GM18508 (cell line): Measurements from ENCODE around the gene OR13C3.
"Not testable (repeated sequence)": the region's sequence is repeated elsewhere in the genome, so short reads cannot be mapped to it uniquely, and the experiment has no call there.

ENCODE experiments used
- ATAC-seq: cut with Tn5 transposase; IDR thresholded peaks from one replicate; pipeline ENCODE4 v1.9.1; 2021; ENCODE audit warnings: moderate number of reproducible peaks; ENCODE audit not compliant: insufficient read depth, unreplicated experiment

The OR13C3 gene

GRCh38 chr9:104536756-104537155 lies at the start of gene OR13C3:
Gene OR13C3, minus strand, starts transcription at chr9:104536856. Its CDS starts 133 bp downstream, at chr9:104536723.
- no peak for ATAC-seq

- no peak for ATAC-seq
Measured at GRCh38 chr9:104580562-104580961, 43.9 kb upstream of the OR13C3 start.

- ATAC-seq, result no peak
Measured at GRCh38 chr9:104577263-104577662, 40.6 kb upstream of the OR13C3 start.

GRCh38 chr9:104575456-104575855 lies 38.8 kb upstream of the OR13C3 start:
- ATAC-seq, result no peak

GRCh38 chr9:104572612-104573011 lies 36.0 kb upstream of the OR13C3 start:
- ATAC-seq, result no peak

GRCh38 chr9:104568868-104569267 lies 32.2 kb upstream of the OR13C3 start, which contains the start of gene OR13C8:
Gene OR13C8, plus strand, starts transcription at chr9:104569168. Its CDS starts 0 bp downstream, at chr9:104569168.
- no peak for ATAC-seq

GRCh38 chr9:104564358-104564757 lies 27.7 kb upstream of the OR13C3 start:
- ATAC-seq, result no peak

GRCh38 chr9:104556830-104557634 lies 20.4 kb upstream of the OR13C3 start:
- no peak for ATAC-seq

GRCh38 chr9:104555521-104555920 lies 18.9 kb upstream of the OR13C3 start:
- no peak for ATAC-seq

- no peak for ATAC-seq
Measured at GRCh38 chr9:104553261-104553660, 16.6 kb upstream of the OR13C3 start.

- ATAC-seq, result no peak
Measured at GRCh38 chr9:104544644-104545043, 8.0 kb upstream of the OR13C3 start.

GRCh38 chr9:104539275-104539674 lies 2.6 kb upstream of the OR13C3 start:
- ATAC-seq, result no peak

- no peak for ATAC-seq
Measured at GRCh38 chr9:104527109-104527508, 9.5 kb downstream of the OR13C3 start, which contains the start of gene OR13C4. Gene OR13C4, minus strand, starts transcription at chr9:104527209. Its CDS starts 0 bp downstream, at chr9:104527209.

GRCh38 chr9:104520241-104520640 lies 16.4 kb downstream of the OR13C3 start:
- not testable (repeated sequence) for ATAC-seq

GRCh38 chr9:104514901-104515300 lies 21.8 kb downstream of the OR13C3 start:
- ATAC-seq, result no peak

- ATAC-seq, result no peak
Measured at GRCh38 chr9:104506565-104506964, 30.1 kb downstream of the OR13C3 start.

- no peak for ATAC-seq
Measured at GRCh38 chr9:104503963-104504362, 32.7 kb downstream of the OR13C3 start, which contains the start of gene OR13F1. Gene OR13F1, plus strand, starts transcription at chr9:104504263. Its CDS starts 0 bp downstream, at chr9:104504263.

GRCh38 chr9:104503440-104503839 lies 33.2 kb downstream of the OR13C3 start:
- ATAC-seq, result no peak

- ATAC-seq, result no peak
Measured at GRCh38 chr9:104494808-104495207, 41.8 kb downstream of the OR13C3 start.
